ENCODE data around the gene TUT4.

- no peak for TF ChIP-seq EZH2phosphoT487 (IDR thresholded peaks at IDR 0.05)
- TF ChIP-seq, protein P1, sequence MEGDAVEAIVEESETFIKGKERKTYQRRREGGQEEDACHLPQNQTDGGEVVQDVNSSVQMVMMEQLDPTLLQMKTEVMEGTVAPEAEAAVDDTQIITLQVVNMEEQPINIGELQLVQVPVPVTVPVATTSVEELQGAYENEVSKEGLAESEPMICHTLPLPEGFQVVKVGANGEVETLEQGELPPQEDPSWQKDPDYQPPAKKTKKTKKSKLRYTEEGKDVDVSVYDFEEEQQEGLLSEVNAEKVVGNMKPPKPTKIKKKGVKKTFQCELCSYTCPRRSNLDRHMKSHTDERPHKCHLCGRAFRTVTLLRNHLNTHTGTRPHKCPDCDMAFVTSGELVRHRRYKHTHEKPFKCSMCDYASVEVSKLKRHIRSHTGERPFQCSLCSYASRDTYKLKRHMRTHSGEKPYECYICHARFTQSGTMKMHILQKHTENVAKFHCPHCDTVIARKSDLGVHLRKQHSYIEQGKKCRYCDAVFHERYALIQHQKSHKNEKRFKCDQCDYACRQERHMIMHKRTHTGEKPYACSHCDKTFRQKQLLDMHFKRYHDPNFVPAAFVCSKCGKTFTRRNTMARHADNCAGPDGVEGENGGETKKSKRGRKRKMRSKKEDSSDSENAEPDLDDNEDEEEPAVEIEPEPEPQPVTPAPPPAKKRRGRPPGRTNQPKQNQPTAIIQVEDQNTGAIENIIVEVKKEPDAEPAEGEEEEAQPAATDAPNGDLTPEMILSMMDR (IDR thresholded peaks at IDR 0.05): no peak
Measured at GRCh38 chr1:52427152-52427551, 125.7 kb downstream of the TUT4 start.
